Lung microvascular endothelial cell (primary cell): ENCODE data around the gene ELMO3. TPM values are rescaled to one million over a fixed set of nuclear protein-coding genes. Genes with fewer than 3 reads are reported as not detected.

Experiments used
- DNase-seq, 2 donors: peaks; one replicate each; pipeline versions ENCODE4 v3.0.0 to v3.0.0-alpha.2; 2010; ENCODE audit warnings: low read depth in 2 of 2
- total RNA-seq: library from RNA; depleted of rRNA; stranded (reverse); fragments of >200 nt; gene quantifications from 2 replicates; pipeline ENCODE4 v1.2.1, GENCODE V29; 2014

Gene ELMO3
- total RNA-seq, 1 donor from 2014 or later, result 0.99 TPM

DNA sequence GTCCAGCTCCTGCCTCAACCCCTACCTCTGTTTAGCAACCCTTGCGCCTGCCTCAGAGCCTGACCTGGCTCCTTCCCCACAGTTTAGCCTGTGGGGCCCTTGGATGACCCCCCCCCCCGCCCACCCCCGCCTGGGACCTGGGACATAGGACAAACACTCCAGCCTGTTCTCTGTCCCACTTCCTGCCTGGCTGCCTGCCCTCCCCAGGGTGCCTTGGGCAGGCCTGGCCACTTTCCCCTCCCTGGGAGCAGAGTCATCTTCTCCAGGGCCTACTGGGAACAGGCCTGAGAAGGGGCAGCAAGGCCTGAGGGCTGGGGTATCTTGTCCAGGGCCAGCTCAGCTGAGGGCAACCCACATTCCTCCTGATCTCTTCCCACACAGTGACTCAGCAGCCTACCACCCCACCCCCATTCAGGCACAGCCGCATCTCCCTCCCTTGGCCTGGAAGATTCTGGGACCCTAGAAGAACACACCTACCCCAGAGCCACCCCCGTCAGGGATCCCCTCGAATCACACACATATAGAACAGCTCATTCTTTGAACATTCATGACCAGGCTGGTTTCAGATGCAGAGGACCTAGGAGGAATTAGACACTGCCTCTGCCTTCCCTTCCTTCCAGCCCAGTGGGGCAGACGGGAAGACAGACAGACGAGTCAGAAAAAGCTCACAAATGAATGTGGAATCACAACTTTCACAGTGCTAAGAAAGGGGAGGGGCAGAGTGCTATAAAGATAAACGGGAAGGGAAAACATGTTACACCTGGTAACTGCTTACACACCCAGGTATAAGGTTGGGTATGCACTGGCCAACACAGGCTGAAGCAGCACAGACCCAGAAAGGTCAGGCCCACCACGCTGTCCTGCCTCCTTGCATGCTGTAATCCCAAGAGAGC, 42.3 kb downstream of the ELMO3 start:
- DNase-seq, result peak; percentile 48 to 64

DNA sequence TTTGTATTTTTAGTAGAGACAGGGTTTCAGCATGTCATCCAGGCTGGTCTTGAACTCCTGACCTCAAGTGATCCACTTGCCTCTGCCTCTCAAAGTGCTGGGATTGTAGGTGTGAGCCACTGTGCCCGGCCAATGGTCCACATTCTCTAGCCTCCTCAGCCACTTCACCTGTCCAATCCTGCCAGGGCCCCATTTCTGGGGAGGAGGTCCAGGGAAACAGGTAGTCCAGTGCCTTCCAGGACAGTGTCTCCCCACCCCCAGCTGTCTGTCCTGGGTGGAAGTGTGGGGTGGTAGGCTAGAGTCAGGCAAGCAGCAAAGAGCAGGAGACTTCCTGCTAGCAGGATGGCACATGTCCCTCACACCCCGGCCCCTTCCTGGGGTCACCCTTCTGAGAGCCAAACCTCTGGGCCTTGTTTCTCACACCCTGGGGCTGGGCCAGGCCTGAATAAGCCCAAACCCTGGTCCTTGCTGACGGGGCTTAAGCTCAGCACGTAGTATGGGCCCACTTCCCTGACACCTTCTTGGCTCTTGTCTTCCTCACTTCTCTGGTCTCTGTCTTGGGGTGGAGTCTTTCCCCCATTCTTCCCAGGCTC, 43.3 kb downstream of the ELMO3 start:
- DNase-seq, result no peak

DNA sequence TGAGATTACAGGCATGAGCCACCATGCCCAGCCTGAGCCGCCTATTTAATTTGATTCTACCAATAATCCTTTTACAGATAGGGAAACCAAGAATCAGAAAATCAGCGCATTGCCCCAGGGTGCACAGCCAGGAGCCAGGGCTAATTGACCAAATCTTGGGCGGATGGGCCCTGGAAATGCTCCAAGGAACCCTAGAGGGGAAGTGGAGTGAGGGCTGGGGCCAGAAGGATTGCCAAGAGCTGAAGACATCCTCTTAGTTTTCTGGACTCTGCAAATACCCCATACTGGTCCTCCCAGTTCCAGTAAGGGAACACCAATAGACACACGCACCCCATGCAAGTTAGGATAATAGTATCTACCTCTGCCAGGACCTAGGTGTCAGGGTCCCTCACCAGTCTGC, 44.5 kb downstream of the ELMO3 start:
- no peak for DNase-seq

DNA sequence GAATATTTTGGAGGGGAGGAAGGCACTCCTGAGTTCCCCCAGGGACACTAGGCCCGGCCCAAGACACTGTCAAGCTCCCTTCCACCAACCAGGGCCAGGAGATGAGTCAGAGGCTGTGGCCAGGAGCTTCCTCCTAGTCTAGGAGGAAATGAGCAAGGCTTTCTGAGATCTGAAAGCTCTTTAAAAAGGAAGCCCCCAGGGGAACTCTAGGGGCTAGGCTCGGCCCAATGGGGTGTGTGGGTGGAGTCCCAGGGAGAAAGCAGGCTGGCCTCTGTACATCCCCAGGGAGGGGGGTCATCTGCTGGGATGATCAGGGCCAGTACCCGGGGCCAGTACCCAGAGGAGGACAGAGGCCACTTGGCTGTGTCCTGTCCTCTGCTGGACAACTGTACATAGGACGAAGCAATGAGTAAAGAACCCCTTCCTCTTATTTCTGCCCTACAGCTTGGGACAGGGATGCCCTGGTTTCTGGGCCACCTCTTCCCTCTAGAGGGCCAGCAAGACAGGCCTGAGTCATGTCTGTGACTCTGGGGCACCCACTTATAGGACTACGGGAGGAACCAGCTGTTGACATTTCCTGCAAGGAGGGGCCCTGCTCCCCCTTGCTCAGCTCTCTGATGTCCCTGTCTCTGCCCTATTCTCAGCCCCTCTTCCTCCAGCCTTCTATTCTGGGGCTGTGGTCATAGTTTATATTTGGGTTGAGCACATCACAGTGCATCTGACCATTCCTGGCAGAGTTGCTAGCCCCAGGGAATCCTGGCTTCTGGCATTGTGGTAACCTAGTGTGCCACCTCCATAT, 45.7 kb downstream of the ELMO3 start:
- DNase-seq, result peak in 1 of 2 donors; percentile 94

DNA sequence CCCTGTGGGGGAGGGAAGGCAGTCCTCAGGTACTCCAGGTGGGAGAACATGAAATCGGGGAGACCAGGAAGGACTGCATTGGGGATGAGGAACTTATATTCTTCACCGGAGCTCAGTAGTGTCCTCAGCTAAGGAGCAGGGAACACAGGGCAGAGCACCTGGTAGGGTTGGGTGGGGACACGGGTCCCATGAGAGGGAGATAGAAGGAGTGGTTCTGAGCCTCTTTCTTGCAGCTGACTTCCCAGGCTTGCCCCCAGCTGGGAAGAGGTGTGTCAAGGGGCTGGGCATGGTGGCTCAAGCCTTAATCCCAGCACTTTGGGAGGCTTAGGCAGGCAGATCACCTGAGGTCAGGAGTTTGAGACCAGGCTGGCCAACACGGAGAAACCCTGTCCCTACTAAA, 46.3 kb downstream of the ELMO3 start:
- no peak for DNase-seq

DNA sequence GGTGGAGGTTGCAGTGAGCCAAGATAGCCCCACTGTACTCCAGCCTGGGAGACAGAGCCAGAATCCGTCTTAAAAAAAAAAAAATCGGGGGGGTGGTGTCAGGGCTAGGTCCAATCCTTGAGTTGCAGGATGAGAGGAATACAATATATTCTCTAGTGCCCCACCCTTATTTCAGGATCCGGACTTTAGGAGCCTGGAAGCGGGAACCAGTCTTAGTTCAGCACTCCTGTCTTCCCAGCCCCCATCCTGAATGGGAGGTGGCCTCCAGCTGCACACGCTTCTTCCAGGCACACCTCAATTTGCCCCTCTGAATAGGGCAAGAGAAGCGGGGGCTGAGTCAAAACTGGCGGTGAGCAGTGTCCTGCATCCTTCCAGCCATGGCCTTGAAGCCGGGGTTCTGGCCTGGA, 46.7 kb downstream of the ELMO3 start:
- no peak for DNase-seq

DNA sequence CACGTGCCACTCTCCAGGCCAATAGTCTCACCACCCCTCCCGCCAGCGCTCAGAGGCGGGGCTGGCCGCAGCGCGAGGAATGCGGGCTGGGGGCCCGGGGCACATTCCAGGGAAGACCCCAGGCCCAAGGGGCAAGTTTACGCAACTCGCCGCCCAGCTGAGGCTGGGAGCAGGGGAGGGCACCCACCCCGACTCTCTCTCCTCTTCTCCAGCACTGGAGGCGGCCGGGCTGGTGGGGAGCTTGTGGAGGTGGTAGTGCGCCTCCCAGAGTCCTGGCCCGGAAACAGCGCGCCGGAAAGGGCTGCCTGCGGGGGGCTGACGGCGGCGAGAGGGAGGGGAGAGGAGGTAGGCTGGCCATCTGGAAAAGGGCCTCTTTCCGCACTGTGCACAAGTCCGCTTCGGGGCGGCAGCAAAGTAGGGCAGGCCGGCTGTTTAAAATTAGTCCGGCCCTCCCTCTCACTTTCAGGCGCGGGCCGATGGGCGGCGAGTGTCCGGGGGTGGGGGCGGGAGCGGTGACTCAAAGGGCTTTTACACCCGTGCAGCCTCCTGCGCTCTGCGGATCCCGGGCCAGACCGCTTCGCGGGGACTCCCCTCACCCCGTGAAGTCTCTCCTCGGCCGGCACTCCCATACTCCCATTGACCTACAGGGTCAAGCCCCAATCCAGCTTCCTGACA, 47.3 kb downstream of the ELMO3 start:
- peak; percentile 78 to 90 for DNase-seq

DNA sequence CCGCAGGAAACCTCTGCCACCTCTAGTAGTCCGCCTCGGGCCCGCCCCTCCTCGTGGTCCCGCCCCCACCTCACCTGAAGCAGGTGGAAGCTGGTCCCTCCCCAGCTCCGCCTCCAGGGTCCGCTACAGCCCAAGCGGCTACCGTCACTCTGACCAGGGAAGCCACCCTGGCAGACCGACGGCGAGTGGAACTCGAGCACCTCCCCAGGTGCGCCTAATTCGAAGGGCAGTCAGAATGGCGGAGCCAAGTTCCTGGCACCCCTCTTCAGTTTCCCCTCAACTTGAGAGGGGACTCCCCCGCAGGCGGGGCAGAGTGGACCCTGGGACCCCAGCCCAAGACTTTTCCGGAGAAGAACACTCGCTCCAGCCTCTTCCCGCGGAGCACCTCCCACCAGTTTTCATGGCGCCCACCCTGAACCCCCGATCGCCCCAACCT, 47.8 kb downstream of the ELMO3 start:
- DNase-seq, result peak; percentile 25 to 36

DNA sequence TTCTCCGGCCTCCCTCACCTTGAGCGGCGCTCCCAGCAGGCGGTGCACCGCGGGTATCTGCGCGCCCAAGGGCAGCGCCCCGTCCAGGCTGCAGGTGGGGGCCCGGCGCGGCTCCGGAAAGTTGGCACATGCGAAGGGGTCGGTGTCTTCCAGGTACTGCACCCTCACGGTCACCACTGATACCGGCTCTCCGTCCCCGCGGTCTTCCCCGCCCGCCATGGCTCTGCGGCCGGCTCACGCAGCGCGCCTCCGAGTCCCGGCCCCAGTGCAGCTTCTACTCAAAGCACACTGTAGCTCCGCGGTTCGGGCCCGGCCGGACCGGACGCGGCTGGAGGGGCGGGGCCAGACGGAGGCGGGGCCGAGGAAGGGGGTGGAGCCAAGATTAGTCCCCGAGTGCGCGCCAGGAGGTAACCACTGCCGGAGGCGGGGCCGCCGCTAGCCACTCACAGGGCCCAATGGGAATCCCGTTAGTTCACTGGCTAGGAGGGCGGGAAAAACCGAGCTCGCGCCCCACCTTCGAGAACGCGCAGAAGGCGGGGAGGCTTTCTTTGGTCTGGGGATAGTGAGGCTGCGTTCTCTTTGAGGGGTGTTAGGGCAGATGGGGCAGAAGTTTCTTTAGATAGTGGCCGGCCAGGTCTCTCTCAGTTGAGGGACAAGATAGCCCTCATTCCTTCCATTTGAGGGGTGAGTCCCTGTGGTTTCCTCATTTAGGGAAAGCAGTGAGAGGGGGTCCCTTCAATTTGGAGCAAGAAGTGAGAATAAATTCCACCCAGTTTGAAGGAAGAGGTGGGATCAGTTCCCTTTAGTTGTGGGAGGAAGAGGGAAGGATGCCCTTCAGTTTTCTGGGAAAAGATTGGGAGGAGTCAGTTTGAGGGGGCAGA, 48.5 kb downstream of the ELMO3 start, which contains the start of gene FHOD1:
Gene FHOD1 (minus strand): TSS at position 290 of the 881 bp plus-strand sequence. CDS start 71 bp downstream, at position 219.
- peak; percentile 62 to 97 for DNase-seq

DNA sequence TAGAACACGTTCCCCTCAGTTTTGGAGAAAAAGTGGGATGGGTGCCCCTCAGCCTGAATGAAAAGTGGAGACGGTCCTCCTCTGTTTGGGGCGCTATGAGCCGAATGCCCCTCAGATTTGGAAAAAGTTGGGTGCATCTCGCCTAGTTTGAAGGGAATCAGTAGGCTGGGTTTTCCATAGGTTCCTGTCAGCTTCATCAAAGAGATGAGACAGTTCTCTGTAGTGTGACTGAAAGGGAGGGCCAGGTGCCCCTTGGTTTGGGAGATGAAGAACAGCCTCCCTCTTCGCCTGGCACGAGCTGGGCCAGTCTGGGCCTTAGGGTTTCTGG, 49.1 kb downstream of the ELMO3 start:
- no peak for DNase-seq

DNA sequence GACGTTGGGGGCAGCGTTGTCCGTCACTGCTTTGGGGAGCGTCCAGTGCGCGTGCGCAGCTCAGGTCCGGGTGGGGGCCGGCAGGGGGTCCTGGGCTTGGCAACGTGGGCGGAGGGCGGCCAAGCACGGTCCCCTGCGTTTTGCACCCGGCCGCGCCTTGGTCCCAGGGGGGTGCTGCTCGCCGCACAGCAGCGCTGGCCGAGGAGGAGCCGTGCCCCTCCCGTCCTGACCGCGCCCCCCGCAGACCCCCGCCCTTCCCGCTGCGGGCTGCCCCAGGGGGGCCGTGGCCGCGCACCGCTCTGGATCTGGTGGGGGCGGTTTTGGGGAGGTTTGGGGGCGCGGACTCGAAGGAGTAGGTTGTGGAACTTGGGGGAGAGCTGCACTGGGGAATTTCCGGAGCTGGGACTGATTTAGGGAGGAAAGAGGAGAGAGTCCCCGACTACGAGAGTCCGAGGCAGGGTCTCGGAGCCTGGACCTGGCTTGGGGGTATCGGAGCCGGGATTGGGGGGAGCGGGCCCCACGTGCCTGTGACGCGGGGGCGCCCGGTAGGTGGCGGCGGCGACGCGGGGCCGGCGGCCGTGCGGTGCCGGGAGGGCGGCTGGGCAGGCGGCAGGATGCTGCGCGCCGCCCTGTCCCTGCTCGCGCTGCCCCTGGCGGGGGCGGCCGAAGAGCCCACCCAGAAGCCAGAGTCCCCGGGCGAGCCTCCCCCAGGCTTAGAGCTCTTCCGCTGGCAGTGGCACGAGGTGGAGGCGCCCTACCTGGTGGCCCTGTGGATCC, 49.7 kb downstream of the ELMO3 start, which contains the start of gene SLC9A5:
Gene SLC9A5 (plus strand): TSS at position 579 of the 777 bp plus-strand sequence. CDS start 36 bp downstream, at position 615.
- DNase-seq, result peak; percentile 32 to 40

DNA sequence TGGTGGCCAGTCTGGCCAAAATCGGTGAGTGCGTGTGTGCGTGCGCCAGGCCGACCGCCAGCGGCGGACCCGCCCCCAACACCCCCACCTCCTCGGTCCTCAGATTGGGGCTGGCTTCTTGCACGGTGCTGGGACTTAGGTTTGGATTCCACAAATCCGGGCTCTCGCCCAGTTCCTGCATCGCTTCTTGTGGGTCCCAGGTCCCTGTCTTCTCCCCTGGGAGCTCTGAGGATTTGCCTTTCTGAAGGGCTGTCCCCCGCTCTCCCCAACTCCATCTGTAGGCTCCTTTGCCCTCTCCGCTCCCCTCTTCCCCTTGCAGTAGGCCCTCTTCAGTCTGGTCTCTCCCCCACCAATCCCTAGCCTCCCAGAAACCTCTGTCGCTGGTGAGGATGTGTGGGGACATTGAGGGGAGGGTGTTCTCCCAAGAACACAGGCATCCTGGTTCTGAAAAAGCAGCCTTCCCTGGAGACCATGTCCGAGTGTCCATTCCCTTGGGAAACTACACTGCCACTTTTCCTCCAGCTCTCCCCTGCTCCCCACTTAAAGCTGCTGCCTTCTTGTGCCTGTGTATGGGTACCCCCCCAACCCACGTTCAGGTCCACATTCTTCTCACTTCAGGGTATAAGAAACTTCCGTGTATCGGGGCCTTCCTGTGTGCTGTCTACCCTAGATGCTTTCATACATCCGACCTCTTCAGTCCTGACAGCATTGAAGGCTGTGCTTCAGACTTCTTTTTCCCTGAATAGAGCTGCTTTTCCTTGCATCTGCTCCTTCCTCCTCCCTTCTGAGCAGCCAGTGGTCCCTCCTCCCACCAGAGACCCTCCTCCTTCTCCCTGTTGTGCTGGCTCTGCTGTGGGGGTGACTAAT, 50.5 kb downstream of the ELMO3 start:
- DNase-seq, result no peak

DNA sequence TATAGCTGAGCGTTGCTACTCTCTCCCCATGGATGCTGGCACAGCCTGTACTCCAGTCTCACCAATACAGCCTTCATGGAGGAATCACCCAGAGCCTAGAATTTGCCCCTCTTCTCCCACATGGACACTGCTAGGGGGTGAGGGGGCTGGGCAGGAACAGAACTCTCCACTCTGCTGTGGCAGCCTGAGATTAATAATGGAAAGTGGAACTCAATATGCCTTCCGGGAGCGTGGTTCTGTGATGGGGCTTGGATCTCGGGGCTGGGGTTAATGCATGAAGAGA, 51.1 kb downstream of the ELMO3 start:
- DNase-seq, result no peak

DNA sequence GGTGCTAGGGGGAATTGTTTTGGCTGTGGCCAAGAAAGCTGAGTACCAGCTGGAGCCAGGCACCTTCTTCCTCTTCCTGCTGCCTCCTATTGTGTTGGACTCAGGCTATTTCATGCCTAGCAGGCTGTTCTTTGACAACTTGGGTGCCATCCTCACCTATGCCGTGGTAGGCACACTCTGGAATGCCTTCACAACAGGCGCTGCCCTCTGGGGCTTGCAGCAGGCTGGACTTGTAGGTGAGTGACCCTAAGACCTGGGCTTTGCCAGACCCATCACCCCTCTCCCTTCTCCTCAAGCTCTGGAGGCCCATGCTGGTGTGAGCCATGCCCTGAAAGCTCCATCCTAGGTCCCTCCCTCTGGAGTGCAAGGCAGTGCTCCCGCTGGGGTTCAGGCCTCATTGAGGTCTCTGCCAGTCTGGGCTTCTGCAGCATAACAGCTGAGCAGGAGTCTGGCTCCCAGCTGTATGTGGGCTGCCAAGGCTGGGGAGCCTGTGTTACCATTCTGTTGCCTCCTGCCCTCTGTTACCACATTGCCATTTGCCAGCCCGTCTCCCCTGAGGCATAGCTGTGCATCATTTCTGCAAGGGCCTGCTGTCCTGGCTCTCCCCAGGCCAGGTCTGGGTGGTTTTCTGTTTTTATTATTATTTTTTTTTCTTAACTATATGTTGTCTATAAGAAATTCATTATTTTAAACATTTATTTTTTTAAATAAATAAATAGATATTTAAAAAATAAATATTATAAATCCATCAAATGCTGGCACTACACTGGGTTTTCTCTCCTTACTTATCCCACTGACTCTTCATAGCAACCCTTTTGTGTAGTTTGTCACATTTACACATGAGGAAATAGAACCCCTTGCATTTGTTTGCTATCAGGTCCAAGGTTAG, 53.9 kb downstream of the ELMO3 start:
- no peak for DNase-seq
